SH-SY5Y (cell line): ENCODE data around the gene LRP2.

ENCODE experiments used
- GATA2 ChIP-seq: IDR thresholded peaks from 2 replicates; pipeline ENCODE4 v1.6.1; 2011; ENCODE audit warnings: mild to moderate bottlenecking, low read depth, low read length
- GATA3 ChIP-seq: IDR thresholded peaks from 2 replicates; pipeline ENCODE4 v1.6.1; 2011; ENCODE audit warnings: low read depth, mild to moderate bottlenecking, low read length, moderate library complexity

- TF ChIP-seq GATA3: no peak
- TF ChIP-seq GATA2: no peak
Measured at GRCh38 chr2:169386722-169387121, 24.4 kb upstream of the LRP2 start.
